SU-DHL-6 (cell line): Measurements from ENCODE around the gene PPP1R14C.

Source experiments
- H2AFZ ChIP-seq: fragments of 200-600 bp; sonication (generic); 2 replicates; pipeline ENCODE4 v1.6.1; 2014; ENCODE audit warnings: low read depth, mild to moderate bottlenecking, moderate library complexity, mixed read lengths, antibody characterized with exemption, low read length; ENCODE audit not compliant: severe bottlenecking
- H3F3A ChIP-seq: fragments of 200-600 bp; shearing (Covaris generic); 2 replicates; pipeline ENCODE4 v1.6.0; 2016; ENCODE audit warnings: antibody characterized with exemption, mild to moderate bottlenecking; ENCODE audit not compliant: insufficient read depth
- H3K27ac ChIP-seq: fragments of 200-600 bp; sonication (generic); 2 replicates; pipeline ENCODE4 v1.5.1; 2016; ENCODE audit warnings: low read depth, mild to moderate bottlenecking, low read length, moderate library complexity, mixed read lengths
- H3K27me3 ChIP-seq: fragments of 200-600 bp; sonication (generic), shearing (Covaris generic); 2 replicates; pipeline ENCODE4 v1.6.0; 2014; ENCODE audit warnings: mild to moderate bottlenecking, low read length
- H3K36me3 ChIP-seq: fragments of 200-600 bp; sonication (generic); 2 replicates; pipeline ENCODE4 v1.6.1; 2014; ENCODE audit warnings: mild to moderate bottlenecking, low read length, mixed read lengths
- H3K4me2 ChIP-seq: fragments of 300-600, 200-600 bp; shearing (Covaris generic), sonication (generic); 2 replicates; pipeline ENCODE4 v1.6.0; 2014; ENCODE audit warnings: low read length, low read depth, mild to moderate bottlenecking; ENCODE audit not compliant: poor library complexity, severe bottlenecking
- H3K4me3 ChIP-seq: fragments of 200-600 bp; sonication (generic); 2 replicates; pipeline ENCODE4 v1.5.1; 2014; ENCODE audit warnings: antibody characterized with exemption, low read length, mild to moderate bottlenecking, mixed read lengths; ENCODE audit not compliant: insufficient read depth, poor library complexity, severe bottlenecking
- H3K79me2 ChIP-seq: fragments of 200-600 bp; sonication (generic); 2 replicates; pipeline ENCODE4 v1.6.1; 2014; ENCODE audit warnings: mild to moderate bottlenecking, low read length, moderate library complexity; ENCODE audit not compliant: insufficient read depth
- H3K9ac ChIP-seq: fragments of 200-600 bp; sonication (generic); 2 replicates; pipeline ENCODE4 v1.7.0; 2014; ENCODE audit warnings: mild to moderate bottlenecking, low read length
- H3K9me2 ChIP-seq: fragments of 200-600 bp; sonication (generic); replicated peaks from 2 replicates; pipeline ENCODE4 v1.6.1; 2014; ENCODE audit warnings: low read length; ENCODE audit not compliant: insufficient read depth
- H3K9me3 ChIP-seq: fragments of 200-600 bp; sonication (generic); 2 replicates; pipeline ENCODE4 v1.6.1; 2014; ENCODE audit warnings: low read length, mixed read lengths; ENCODE audit not compliant: insufficient read depth
- H4K20me1 ChIP-seq: fragments of 200-600 bp; sonication (generic); 2 replicates; pipeline ENCODE4 v1.6.1; 2014; ENCODE audit warnings: low read depth, mild to moderate bottlenecking, antibody characterized with exemption, low read length, moderate library complexity, mixed read lengths
- EZH2phosphoT487 ChIP-seq: fragments of 200-600 bp; sonication (generic), shearing (Covaris generic); conservative IDR thresholded peaks from 2 replicates; pipeline ENCODE4 v1.6.1; 2018; ENCODE audit warnings: mild to moderate bottlenecking, antibody characterized with exemption, low read length, moderate library complexity, mixed read lengths
- TF ChIP-seq, protein P1 (sequence below): fragments of 200-600 bp; sonication (generic); IDR thresholded peaks from one replicate; pipeline ENCODE4 v1.5.1; 2017; ENCODE audit warnings: antibody characterized with exemption, mild to moderate bottlenecking, low read length, moderate library complexity; ENCODE audit not compliant: insufficient read depth, poor library complexity, severe bottlenecking

The PPP1R14C gene

DNA sequence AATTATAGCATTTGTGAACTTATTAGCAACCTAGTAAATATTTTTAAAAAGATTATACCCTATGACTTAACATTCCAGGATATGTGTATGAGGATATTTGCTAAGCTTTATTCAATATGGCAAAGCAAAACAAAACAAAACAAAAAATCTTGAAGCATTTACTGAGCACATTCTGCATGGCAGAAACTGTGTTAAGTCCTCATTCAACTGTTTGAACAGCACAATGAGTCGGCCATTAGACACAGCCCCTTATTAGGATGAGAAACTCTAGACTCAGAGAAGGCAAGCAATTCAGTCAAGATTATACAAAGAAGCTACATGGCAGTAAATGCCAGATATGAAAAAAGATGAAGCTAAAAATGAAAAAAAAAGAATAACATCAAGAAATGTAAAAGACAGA is 155.8 kb downstream of the PPP1R14C start:
- Histone ChIP-seq H2AFZ (no peak overlapping the region), H3K9ac (no peak overlapping the region), H3K4me3 (no peak overlapping the region), H3K36me3 (no peaks in the 10 kb centered on the region), H3K9me3 (peaks cover 20% of the 10 kb centered on the region), H3K9me2 (no peaks in the 10 kb centered on the region), H3K27ac (no peak overlapping the region), H4K20me1 (no peaks in the 10 kb centered on the region), H3F3A (no peaks in the 10 kb centered on the region), H3K79me2 (no peaks in the 10 kb centered on the region), H3K4me2 (no peak overlapping the region), H3K27me3 (no peaks in the 10 kb centered on the region)
- TF ChIP-seq, protein P1, sequence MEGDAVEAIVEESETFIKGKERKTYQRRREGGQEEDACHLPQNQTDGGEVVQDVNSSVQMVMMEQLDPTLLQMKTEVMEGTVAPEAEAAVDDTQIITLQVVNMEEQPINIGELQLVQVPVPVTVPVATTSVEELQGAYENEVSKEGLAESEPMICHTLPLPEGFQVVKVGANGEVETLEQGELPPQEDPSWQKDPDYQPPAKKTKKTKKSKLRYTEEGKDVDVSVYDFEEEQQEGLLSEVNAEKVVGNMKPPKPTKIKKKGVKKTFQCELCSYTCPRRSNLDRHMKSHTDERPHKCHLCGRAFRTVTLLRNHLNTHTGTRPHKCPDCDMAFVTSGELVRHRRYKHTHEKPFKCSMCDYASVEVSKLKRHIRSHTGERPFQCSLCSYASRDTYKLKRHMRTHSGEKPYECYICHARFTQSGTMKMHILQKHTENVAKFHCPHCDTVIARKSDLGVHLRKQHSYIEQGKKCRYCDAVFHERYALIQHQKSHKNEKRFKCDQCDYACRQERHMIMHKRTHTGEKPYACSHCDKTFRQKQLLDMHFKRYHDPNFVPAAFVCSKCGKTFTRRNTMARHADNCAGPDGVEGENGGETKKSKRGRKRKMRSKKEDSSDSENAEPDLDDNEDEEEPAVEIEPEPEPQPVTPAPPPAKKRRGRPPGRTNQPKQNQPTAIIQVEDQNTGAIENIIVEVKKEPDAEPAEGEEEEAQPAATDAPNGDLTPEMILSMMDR, result no peak
- TF ChIP-seq EZH2phosphoT487, result no peak
